SU-DHL-6 (cell line): ENCODE results near the gene COL12A1.

Experiments used
- H2AFZ ChIP-seq: fragments of 200-600 bp; sonication (generic); 2 replicates; pipeline ENCODE4 v1.6.1; 2014; ENCODE audit warnings: low read depth, mild to moderate bottlenecking, moderate library complexity, mixed read lengths, antibody characterized with exemption, low read length; ENCODE audit not compliant: severe bottlenecking
- H3F3A ChIP-seq: fragments of 200-600 bp; shearing (Covaris generic); 2 replicates; pipeline ENCODE4 v1.6.0; 2016; ENCODE audit warnings: antibody characterized with exemption, mild to moderate bottlenecking; ENCODE audit not compliant: insufficient read depth
- H3K27ac ChIP-seq: fragments of 200-600 bp; sonication (generic); 2 replicates; pipeline ENCODE4 v1.5.1; 2016; ENCODE audit warnings: low read depth, mild to moderate bottlenecking, low read length, moderate library complexity, mixed read lengths
- H3K27me3 ChIP-seq: fragments of 200-600 bp; sonication (generic), shearing (Covaris generic); 2 replicates; pipeline ENCODE4 v1.6.0; 2014; ENCODE audit warnings: mild to moderate bottlenecking, low read length
- H3K36me3 ChIP-seq: fragments of 200-600 bp; sonication (generic); 2 replicates; pipeline ENCODE4 v1.6.1; 2014; ENCODE audit warnings: mild to moderate bottlenecking, low read length, mixed read lengths
- H3K4me2 ChIP-seq: fragments of 300-600, 200-600 bp; shearing (Covaris generic), sonication (generic); 2 replicates; pipeline ENCODE4 v1.6.0; 2014; ENCODE audit warnings: low read length, low read depth, mild to moderate bottlenecking; ENCODE audit not compliant: poor library complexity, severe bottlenecking
- H3K4me3 ChIP-seq: fragments of 200-600 bp; sonication (generic); 2 replicates; pipeline ENCODE4 v1.5.1; 2014; ENCODE audit warnings: antibody characterized with exemption, low read length, mild to moderate bottlenecking, mixed read lengths; ENCODE audit not compliant: insufficient read depth, poor library complexity, severe bottlenecking
- H3K79me2 ChIP-seq: fragments of 200-600 bp; sonication (generic); 2 replicates; pipeline ENCODE4 v1.6.1; 2014; ENCODE audit warnings: mild to moderate bottlenecking, low read length, moderate library complexity; ENCODE audit not compliant: insufficient read depth
- H3K9ac ChIP-seq: fragments of 200-600 bp; sonication (generic); 2 replicates; pipeline ENCODE4 v1.7.0; 2014; ENCODE audit warnings: mild to moderate bottlenecking, low read length
- H3K9me2 ChIP-seq: fragments of 200-600 bp; sonication (generic); replicated peaks from 2 replicates; pipeline ENCODE4 v1.6.1; 2014; ENCODE audit warnings: low read length; ENCODE audit not compliant: insufficient read depth
- H3K9me3 ChIP-seq: fragments of 200-600 bp; sonication (generic); 2 replicates; pipeline ENCODE4 v1.6.1; 2014; ENCODE audit warnings: low read length, mixed read lengths; ENCODE audit not compliant: insufficient read depth
- H4K20me1 ChIP-seq: fragments of 200-600 bp; sonication (generic); 2 replicates; pipeline ENCODE4 v1.6.1; 2014; ENCODE audit warnings: low read depth, mild to moderate bottlenecking, antibody characterized with exemption, low read length, moderate library complexity, mixed read lengths
- EZH2phosphoT487 ChIP-seq: fragments of 200-600 bp; sonication (generic), shearing (Covaris generic); conservative IDR thresholded peaks from 2 replicates; pipeline ENCODE4 v1.6.1; 2018; ENCODE audit warnings: mild to moderate bottlenecking, antibody characterized with exemption, low read length, moderate library complexity, mixed read lengths
- TF ChIP-seq, protein P1 (sequence below): fragments of 200-600 bp; sonication (generic); IDR thresholded peaks from one replicate; pipeline ENCODE4 v1.5.1; 2017; ENCODE audit warnings: antibody characterized with exemption, mild to moderate bottlenecking, low read length, moderate library complexity; ENCODE audit not compliant: insufficient read depth, poor library complexity, severe bottlenecking

Gene COL12A1

GRCh38 chr6:75213112-75213511 lies 7.3 kb upstream of the COL12A1 start:
- Histone ChIP-seq H3K36me3 (no peaks in the 10 kb centered on the region), H3K9ac (no peak overlapping the region), H3K4me3 (no peak overlapping the region), H3K9me2 (no peaks in the 10 kb centered on the region), H3F3A (no peaks in the 10 kb centered on the region), H4K20me1 (no peaks in the 10 kb centered on the region), H3K27me3 (no peaks in the 10 kb centered on the region), H3K4me2 (no peak overlapping the region), H3K9me3 (no peaks in the 10 kb centered on the region), H3K27ac (no peak overlapping the region), H3K79me2 (no peaks in the 10 kb centered on the region), H2AFZ (no peak overlapping the region)
- TF ChIP-seq EZH2phosphoT487 = no peak
- TF ChIP-seq, protein P1, sequence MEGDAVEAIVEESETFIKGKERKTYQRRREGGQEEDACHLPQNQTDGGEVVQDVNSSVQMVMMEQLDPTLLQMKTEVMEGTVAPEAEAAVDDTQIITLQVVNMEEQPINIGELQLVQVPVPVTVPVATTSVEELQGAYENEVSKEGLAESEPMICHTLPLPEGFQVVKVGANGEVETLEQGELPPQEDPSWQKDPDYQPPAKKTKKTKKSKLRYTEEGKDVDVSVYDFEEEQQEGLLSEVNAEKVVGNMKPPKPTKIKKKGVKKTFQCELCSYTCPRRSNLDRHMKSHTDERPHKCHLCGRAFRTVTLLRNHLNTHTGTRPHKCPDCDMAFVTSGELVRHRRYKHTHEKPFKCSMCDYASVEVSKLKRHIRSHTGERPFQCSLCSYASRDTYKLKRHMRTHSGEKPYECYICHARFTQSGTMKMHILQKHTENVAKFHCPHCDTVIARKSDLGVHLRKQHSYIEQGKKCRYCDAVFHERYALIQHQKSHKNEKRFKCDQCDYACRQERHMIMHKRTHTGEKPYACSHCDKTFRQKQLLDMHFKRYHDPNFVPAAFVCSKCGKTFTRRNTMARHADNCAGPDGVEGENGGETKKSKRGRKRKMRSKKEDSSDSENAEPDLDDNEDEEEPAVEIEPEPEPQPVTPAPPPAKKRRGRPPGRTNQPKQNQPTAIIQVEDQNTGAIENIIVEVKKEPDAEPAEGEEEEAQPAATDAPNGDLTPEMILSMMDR = no peak

- TF ChIP-seq, protein P1 = no peak
- TF ChIP-seq EZH2phosphoT487 = no peak
- Histone ChIP-seq H2AFZ (no peak overlapping the region), H3K9ac (no peak overlapping the region), H3K9me3 (no peaks in the 10 kb centered on the region), H3K27me3 (no peaks in the 10 kb centered on the region), H3K79me2 (no peaks in the 10 kb centered on the region), H3F3A (no peaks in the 10 kb centered on the region), H3K36me3 (no peaks in the 10 kb centered on the region), H3K4me2 (no peak overlapping the region), H3K4me3 (no peak overlapping the region), H4K20me1 (no peaks in the 10 kb centered on the region), H3K9me2 (no peaks in the 10 kb centered on the region), H3K27ac (no peak overlapping the region)
These were observed 6.2 kb upstream of the COL12A1 start for GRCh38 chr6:75211920-75212590.

DNA sequence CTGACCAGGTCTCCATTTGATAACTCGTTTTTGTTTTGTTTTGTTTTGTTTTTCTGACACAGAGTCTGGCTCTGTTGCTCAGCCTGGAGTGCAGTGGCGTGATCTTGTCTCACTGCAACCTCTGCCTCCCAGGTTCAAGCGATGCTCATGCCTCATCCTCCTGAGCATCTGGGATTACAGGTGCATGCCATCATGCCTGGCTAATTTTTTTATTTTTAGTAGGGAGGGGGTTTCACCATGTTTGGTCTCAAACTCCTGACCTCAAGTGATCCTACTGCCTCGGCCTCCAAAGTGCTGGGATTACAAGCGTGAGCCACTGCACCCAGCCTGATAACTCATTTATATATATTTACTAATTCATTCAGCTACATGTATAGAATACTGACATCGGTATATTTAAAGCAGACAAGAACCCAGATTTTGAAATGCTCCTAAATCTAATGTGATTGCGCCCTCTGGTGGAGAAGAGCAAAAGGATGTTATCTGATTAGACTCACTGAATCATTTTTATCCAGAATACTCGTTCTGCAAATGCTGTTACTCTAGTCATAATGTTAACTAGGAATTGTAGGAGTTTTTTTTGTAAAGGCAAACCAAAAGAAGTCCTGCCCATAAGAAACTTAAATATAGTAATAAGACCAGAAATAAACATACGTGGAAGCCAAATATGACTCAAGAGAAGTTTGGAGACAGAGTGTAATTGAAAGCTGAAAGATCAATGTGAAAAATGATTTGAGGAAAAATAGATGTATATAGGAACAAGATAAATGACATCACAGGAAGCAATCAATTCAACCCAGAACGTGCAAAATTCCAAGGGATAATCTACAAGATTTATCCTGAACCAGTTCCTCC lies 5.3 kb upstream of the COL12A1 start:
- H3K27me3 ChIP-seq = no peaks in the 10 kb centered on the region
- H3K36me3 ChIP-seq = no peaks in the 10 kb centered on the region
- H2AFZ ChIP-seq = no peak overlapping the region
- no peaks in the 10 kb centered on the region for H3K9me3 ChIP-seq
- no peak overlapping the region for H3K4me2 ChIP-seq
- H3F3A ChIP-seq = no peaks in the 10 kb centered on the region
- no peak overlapping the region for H3K27ac ChIP-seq
- H3K4me3 ChIP-seq = no peak overlapping the region
- H4K20me1 ChIP-seq = no peaks in the 10 kb centered on the region
- TF ChIP-seq, protein P1 = peak; percentile 74
- TF ChIP-seq EZH2phosphoT487 = no peak
- no peak overlapping the region for H3K9ac ChIP-seq
- H3K79me2 ChIP-seq = no peaks in the 10 kb centered on the region
- H3K9me2 ChIP-seq = no peaks in the 10 kb centered on the region
